Osteocyte (in vitro differentiated cells): ENCODE measurements around the gene ASCC1. TPM values are rescaled to one million over a fixed set of nuclear protein-coding genes. Genes with fewer than 3 reads are reported as not detected.

Experiments used
- DNase-seq: peaks from one replicate; pipeline ENCODE4 v3.0.0; 2021; ENCODE audit warnings: mixed read lengths; ENCODE audit not compliant: unreplicated experiment; ENCODE audit errors: extremely low spot score
- H3K27ac Mint-ChIP-seq: one replicate; pipeline ENCODE4 v1.8.0; 2021; ENCODE audit warnings: mild to moderate bottlenecking, mixed read lengths; ENCODE audit not compliant: unreplicated experiment
- H3K27me3 Mint-ChIP-seq: one replicate; pipeline ENCODE4 v1.8.0; 2021; ENCODE audit warnings: mixed read lengths; ENCODE audit not compliant: unreplicated experiment
- H3K36me3 Mint-ChIP-seq: one replicate; pipeline ENCODE4 v1.8.0; 2021; ENCODE audit warnings: mixed read lengths; ENCODE audit not compliant: unreplicated experiment
- H3K4me1 Mint-ChIP-seq: one replicate; pipeline ENCODE4 v1.8.0; 2021; ENCODE audit warnings: mixed read lengths; ENCODE audit not compliant: unreplicated experiment
- H3K4me3 Mint-ChIP-seq: one replicate; pipeline ENCODE4 v1.8.0; 2021; ENCODE audit warnings: mild to moderate bottlenecking, moderate library complexity, mixed read lengths; ENCODE audit not compliant: unreplicated experiment
- H3K9me3 Mint-ChIP-seq: one replicate; pipeline ENCODE4 v1.8.0; 2021; ENCODE audit warnings: mixed read lengths; ENCODE audit not compliant: unreplicated experiment
- total RNA-seq: library from RNA; stranded (reverse); gene quantifications from 2 replicates; pipeline ENCODE4 v1.2.1, GENCODE V29; 2021
- TF ChIP-seq, protein P1 (sequence below): fragments of 200-600 bp; sonication (generic); IDR thresholded peaks from 2 replicates; pipeline ENCODE4 v1.5.0; 2021; ENCODE audit warnings: antibody characterized with exemption, mild to moderate bottlenecking, moderate library complexity

ASCC1 gene
- total RNA-seq, 1 donor from 2014 or later = 39.1 TPM

DNA sequence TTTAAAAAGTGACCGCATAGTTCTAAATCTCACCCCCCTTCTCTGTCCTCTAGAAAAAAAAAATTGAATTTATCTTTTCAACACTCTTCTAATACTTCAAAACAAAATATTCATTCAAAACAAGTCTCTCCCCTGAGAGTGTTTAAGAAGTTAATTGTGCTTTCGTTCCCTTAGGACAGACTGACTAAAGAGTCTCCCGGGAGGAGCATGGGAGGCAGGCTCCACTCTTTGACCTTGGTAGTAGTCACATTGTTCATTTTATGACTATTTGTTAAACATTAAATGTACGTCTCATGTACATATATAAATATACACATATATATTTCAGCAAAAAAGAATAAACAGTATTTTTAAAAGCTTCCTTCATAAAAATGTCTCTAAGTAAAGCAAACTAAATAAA is 92.5 kb downstream of the ASCC1 start:
- H3K36me3 Mint-ChIP-seq = peaks cover 33% of the 10 kb centered on the region
- TF ChIP-seq, protein P1, sequence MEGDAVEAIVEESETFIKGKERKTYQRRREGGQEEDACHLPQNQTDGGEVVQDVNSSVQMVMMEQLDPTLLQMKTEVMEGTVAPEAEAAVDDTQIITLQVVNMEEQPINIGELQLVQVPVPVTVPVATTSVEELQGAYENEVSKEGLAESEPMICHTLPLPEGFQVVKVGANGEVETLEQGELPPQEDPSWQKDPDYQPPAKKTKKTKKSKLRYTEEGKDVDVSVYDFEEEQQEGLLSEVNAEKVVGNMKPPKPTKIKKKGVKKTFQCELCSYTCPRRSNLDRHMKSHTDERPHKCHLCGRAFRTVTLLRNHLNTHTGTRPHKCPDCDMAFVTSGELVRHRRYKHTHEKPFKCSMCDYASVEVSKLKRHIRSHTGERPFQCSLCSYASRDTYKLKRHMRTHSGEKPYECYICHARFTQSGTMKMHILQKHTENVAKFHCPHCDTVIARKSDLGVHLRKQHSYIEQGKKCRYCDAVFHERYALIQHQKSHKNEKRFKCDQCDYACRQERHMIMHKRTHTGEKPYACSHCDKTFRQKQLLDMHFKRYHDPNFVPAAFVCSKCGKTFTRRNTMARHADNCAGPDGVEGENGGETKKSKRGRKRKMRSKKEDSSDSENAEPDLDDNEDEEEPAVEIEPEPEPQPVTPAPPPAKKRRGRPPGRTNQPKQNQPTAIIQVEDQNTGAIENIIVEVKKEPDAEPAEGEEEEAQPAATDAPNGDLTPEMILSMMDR = no peak
- no peaks in the 10 kb centered on the region for H3K27me3 Mint-ChIP-seq
- H3K9me3 Mint-ChIP-seq = no peaks in the 10 kb centered on the region
- H3K4me3 Mint-ChIP-seq = no peak overlapping the region
- peaks cover 12% of the 10 kb centered on the region for H3K4me1 Mint-ChIP-seq
- no peak for DNase-seq
- no peak overlapping the region for H3K27ac Mint-ChIP-seq

GRCh38 chr10:72122221-72122620 is 93.9 kb downstream of the ASCC1 start:
- peaks cover 33% of the 10 kb centered on the region for H3K36me3 Mint-ChIP-seq
- no peaks in the 10 kb centered on the region for H3K27me3 Mint-ChIP-seq
- no peak for DNase-seq
- peaks cover 12% of the 10 kb centered on the region for H3K4me1 Mint-ChIP-seq
- H3K4me3 Mint-ChIP-seq = no peak overlapping the region
- TF ChIP-seq, protein P1 = no peak
- H3K9me3 Mint-ChIP-seq = peaks cover 3% of the 10 kb centered on the region
- H3K27ac Mint-ChIP-seq = no peak overlapping the region

DNA sequence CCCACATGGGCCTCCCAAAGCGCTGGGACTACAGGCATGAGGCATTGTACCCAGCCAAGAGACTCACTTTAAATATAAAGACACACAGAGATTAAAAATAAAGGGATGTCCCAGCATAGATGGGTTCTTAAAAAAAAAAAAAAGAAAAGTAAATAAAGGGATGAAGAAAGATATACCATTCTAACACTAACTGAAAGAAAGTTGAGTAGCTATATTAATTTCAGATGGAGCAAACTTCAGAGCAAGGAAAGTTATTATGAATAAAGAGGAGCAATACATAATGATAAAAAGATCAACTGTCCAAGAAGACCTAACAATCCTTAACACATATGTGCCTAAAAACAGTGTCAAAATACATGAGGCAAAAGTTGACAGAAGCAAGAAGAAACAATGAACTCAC is 94.7 kb downstream of the ASCC1 start:
- Mint-ChIP-seq H3K4me1 (peaks cover 12% of the 10 kb centered on the region), H3K4me3 (no peak overlapping the region), H3K27me3 (no peaks in the 10 kb centered on the region), H3K36me3 (peaks cover 37% of the 10 kb centered on the region), H3K9me3 (peaks cover 7% of the 10 kb centered on the region), H3K27ac (no peak overlapping the region)
- TF ChIP-seq, protein P1 = no peak
- DNase-seq = no peak

- Mint-ChIP-seq H3K27me3 (no peaks in the 10 kb centered on the region), H3K4me1 (no peaks in the 10 kb centered on the region), H3K27ac (no peak overlapping the region), H3K4me3 (no peak overlapping the region), H3K36me3 (peaks cover 41% of the 10 kb centered on the region), H3K9me3 (peaks cover 10% of the 10 kb centered on the region)
- TF ChIP-seq, protein P1 = no peak
- no peak for DNase-seq
These were observed 99.7 kb downstream of the ASCC1 start for GRCh38 chr10:72116372-72116771.

DNA sequence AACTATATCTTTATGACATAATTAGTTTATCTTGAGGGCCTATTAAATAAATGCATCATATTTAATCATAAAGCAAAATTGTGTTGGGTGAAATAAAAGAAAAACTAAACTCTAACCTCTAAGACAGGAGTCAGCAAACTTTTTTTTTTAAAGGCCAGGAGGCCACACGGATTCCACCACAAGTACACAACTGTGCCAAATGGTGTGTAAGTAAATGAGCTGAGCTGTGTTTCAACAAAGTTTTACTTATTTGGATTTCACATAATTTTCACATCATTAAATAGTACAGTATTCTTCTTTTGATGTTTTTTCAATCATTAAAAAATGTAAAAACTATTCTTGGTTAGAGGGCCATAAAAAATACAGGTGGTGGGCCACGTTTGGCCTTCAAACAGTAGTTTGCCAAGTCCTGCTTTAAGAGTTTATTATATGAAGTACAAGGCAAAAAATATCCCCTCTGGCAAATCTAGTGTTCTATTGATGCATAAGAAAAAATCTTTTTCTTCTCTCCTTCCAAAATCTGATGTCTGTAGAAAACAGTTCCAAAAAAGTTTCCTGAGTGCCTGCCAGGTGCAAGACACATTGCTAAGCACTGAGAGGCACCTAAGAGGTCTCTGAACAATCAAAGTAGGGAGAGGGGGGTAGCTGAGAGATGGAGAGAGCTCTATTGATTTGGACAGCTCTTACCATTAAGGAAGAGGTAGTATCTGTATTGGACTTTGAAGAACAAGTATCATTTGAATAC is 101.2 kb downstream of the ASCC1 start:
- Mint-ChIP-seq H3K4me3 (no peak overlapping the region), H3K4me1 (no peaks in the 10 kb centered on the region), H3K9me3 (peaks cover 10% of the 10 kb centered on the region), H3K27ac (no peak overlapping the region), H3K36me3 (peaks cover 38% of the 10 kb centered on the region), H3K27me3 (no peaks in the 10 kb centered on the region)
- DNase-seq = no peak
- TF ChIP-seq, protein P1 = no peak
